Lung (tissue), 12 donors: Measurements from ENCODE around the gene EPHA1. TPM values are rescaled to one million over a fixed set of nuclear protein-coding genes. Genes with fewer than 3 reads are reported as not detected.
A peak's percentile ranks its signal among the peaks of the same experiment; 100 is the strongest.
"Not testable (repeated sequence)": the region's sequence is repeated elsewhere in the genome, so short reads cannot be mapped to it uniquely, and the experiment has no call there.

Source experiments
- ATAC-seq: fragments of 200-7000 bp; cut with Tn5 transposase; one replicate; pipeline ENCODE4 v1.9.1; 2020; ENCODE audit warnings: moderate number of reproducible peaks; ENCODE audit not compliant: insufficient read depth, low FRiP score
- DNase-seq, 3 donors: peaks; one replicate each; pipeline ENCODE4 v3.0.0-alpha.2; 2013 to 2017
- H3K27ac ChIP-seq, 2 donors: one replicate each; pipeline ENCODE4 v1.5.1; 2013; ENCODE audit warnings: mild to moderate bottlenecking in 2 of 2, moderate library complexity in 2 of 2, control low read depth in 1 of 2, inconsistent platforms in 1 of 2, low read depth in 1 of 2, low read length in 1 of 2
- H3K27me3 ChIP-seq, 3 donors: one replicate each; pipeline ENCODE4 v1.5.1; 2013; ENCODE audit warnings: low read length in 2 of 3; ENCODE audit not compliant: control insufficient read depth in 3 of 3, insufficient read depth in 3 of 3
- H3K36me3 ChIP-seq, 4 donors: one replicate each; pipeline ENCODE4 v1.5.1; 2013; ENCODE audit warnings: low read length in 4 of 4, mild to moderate bottlenecking in 1 of 4, moderate library complexity in 1 of 4; ENCODE audit not compliant: control insufficient read depth in 4 of 4, insufficient read depth in 4 of 4
- H3K4me1 ChIP-seq, 5 donors: one replicate each; pipeline ENCODE4 v1.5.1; 2013; ENCODE audit warnings: low read length in 5 of 5, mild to moderate bottlenecking in 2 of 5, moderate library complexity in 1 of 5; ENCODE audit not compliant: control insufficient read depth in 5 of 5, insufficient read depth in 5 of 5
- H3K4me3 ChIP-seq: one replicate; pipeline ENCODE4 v1.5.1; 2013; ENCODE audit warnings: mild to moderate bottlenecking, control low read depth, moderate library complexity
- H3K9ac ChIP-seq, 2 donors: one replicate each; pipeline ENCODE4 v1.5.1; 2013; ENCODE audit warnings: low read length in 2 of 2, control low read depth in 1 of 2; ENCODE audit not compliant: insufficient read depth in 1 of 2
- H3K9me3 ChIP-seq, 4 donors: one replicate each; pipeline ENCODE4 v1.5.1; 2013; ENCODE audit warnings: low read length in 3 of 4, mild to moderate bottlenecking in 1 of 4, moderate library complexity in 1 of 4; ENCODE audit not compliant: control insufficient read depth in 4 of 4, insufficient read depth in 3 of 4
- CTCF ChIP-seq: IDR thresholded peaks from 2 replicates; pipeline ENCODE4 v1.5.1; 2012; ENCODE audit warnings: mild to moderate bottlenecking; ENCODE audit errors: control extremely low read depth, extremely low read depth
- WGBS, 2 donors: extraction: QIAGEN DNeasy Blood & Tissue Kit; methylation state at CpG; one replicate each; pipeline ENCODE4 v1.1.7; 2013; 5-methylcytosine and 5-hydroxymethylcytosine counted together
- polyA plus RNA-seq, 2 donors: library from polyadenylated mRNA; stranded (reverse); fragments of 200-250 nt; gene quantifications; one replicate each; pipeline ENCODE4 v1.2.1, GENCODE V29; 2013
- total RNA-seq, 2 donors: library from RNA; depleted of rRNA in 1 of 2; stranded (reverse); fragments of >200 nt in 1 of 2; gene quantifications; one replicate each; pipeline ENCODE4 v1.2.1, GENCODE V29; 2014 to 2021
- donor health status: control.
- donor health status: control.
- donor health status: Bipolar disorder and iron deficiency.
- donor health status: healthy.
- donor health status: DM: yes; HTN: yes; CAD: no.

EPHA1 gene
- total and polyA plus RNA-seq, 4 donors, result 4.2 to 13.3 (median 5.9) TPM

- 72 to 80% methylated on average over 9 of the region's 9 CpGs for WGBS, 2 donors
- H3K9me3 ChIP-seq, result no peaks in the 10 kb centered on the region
- H3K27ac ChIP-seq, result no peak overlapping the region
Measured at GRCh38 chr7:143405173-143406001, 3.3 kb downstream of the EPHA1 start.

GRCh38 chr7:143402233-143402632 is 6.4 kb downstream of the EPHA1 start:
- H3K4me1 ChIP-seq, result peaks cover 0 to 63% (median 22%) of the 10 kb centered on the region in 5 donors
- not testable (repeated sequence) for H3K4me3 ChIP-seq, ATAC-seq, H3K27me3 ChIP-seq, H3K36me3 ChIP-seq, DNase-seq, H3K9ac ChIP-seq, H3K9me3 ChIP-seq, H3K27ac ChIP-seq
- WGBS, 2 donors, result 77 to 86% methylated on average over 4 of the region's 4 CpGs

More at GRCh38 chr7:143405173-143406001, 3.3 kb downstream of the EPHA1 start:
- DNase-seq (peak; percentile 96 to 99 (median 98)), ATAC-seq (no peak)
- no peak for TF ChIP-seq CTCF
- H3K4me1 ChIP-seq, result peaks cover 0 to 67% (median 33%) of the 10 kb centered on the region in 5 donors
- no peak overlapping the region for H3K9ac ChIP-seq
- no peaks in the 10 kb centered on the region for H3K36me3 ChIP-seq
- no peaks in the 10 kb centered on the region for H3K27me3 ChIP-seq
- H3K4me3 ChIP-seq, result no peak overlapping the region

GRCh38 chr7:143401265-143401664 is 7.4 kb downstream of the EPHA1 start:
- H3K4me1 ChIP-seq, result peaks cover 0 to 63% (median 26%) of the 10 kb centered on the region in 5 donors
- 93 to 94% methylated on average over 12 of the region's 12 CpGs for WGBS, 2 donors
- H3K36me3 ChIP-seq, result peaks cover 0 to 5% (median 0%) of the 10 kb centered on the region in 4 donors
- H3K4me3 ChIP-seq, result no peak overlapping the region
- no peaks in the 10 kb centered on the region for H3K9me3 ChIP-seq
- no peak for ATAC-seq
- no peaks in the 10 kb centered on the region for H3K27me3 ChIP-seq
- TF ChIP-seq CTCF, result no peak
- H3K27ac ChIP-seq, result no peak overlapping the region
- H3K9ac ChIP-seq, result no peak overlapping the region
- no peak for DNase-seq

- peaks cover 0 to 5% (median 0%) of the 10 kb centered on the region in 4 donors for H3K36me3 ChIP-seq
- no peak for DNase-seq
- 95 to 96% methylated on average over 20 of the region's 20 CpGs for WGBS, 2 donors
- H3K27ac ChIP-seq, result no peak overlapping the region
- H3K4me1 ChIP-seq, result peaks cover 0 to 63% (median 22%) of the 10 kb centered on the region in 5 donors
- no peak overlapping the region for H3K4me3 ChIP-seq
- no peak for ATAC-seq
- no peaks in the 10 kb centered on the region for H3K27me3 ChIP-seq
- no peaks in the 10 kb centered on the region for H3K9me3 ChIP-seq
- no peak for TF ChIP-seq CTCF
- H3K9ac ChIP-seq, result no peak overlapping the region
Measured at GRCh38 chr7:143399642-143400041, 9.0 kb downstream of the EPHA1 start.
